Spleen (tissue), 7 donors: ENCODE results near the gene SPATA46.

Experiments used
- POLR2AphosphoS5 ChIP-seq, 3 donors: sonication (generic); formaldehyde crosslinking; IDR thresholded peaks; one replicate each; pipeline ENCODE4 v1.5.1; 2017; ENCODE audit warnings: antibody characterized with exemption in 3 of 3
- TF ChIP-seq, protein P1 (sequence below), 11 experiments: fragments of 200-600 bp in 7 of 11; fragments of 450-650 bp in 4 of 11; sonication (generic) in 4 of 11; IDR thresholded peaks in 8 of 11; conservative IDR thresholded peaks in 3 of 11; 1 replicate in 7 of 11; 2 replicates in 4 of 11; pipeline versions ENCODE4 v1.4.0 to v1.8.0; 2016 to 2021; ENCODE audit warnings: antibody characterized with exemption in 11 of 11, inconsistent platforms in 4 of 11, mild to moderate bottlenecking in 1 of 11
- donor health status: DM: no; HTN: no; CAD: no; lungs with moderate emphysema.
- donor health status: DM: no; HTN: no; CAD: no.
- donor health status: DM: no; HTN: no; CAD: no.

DNA sequence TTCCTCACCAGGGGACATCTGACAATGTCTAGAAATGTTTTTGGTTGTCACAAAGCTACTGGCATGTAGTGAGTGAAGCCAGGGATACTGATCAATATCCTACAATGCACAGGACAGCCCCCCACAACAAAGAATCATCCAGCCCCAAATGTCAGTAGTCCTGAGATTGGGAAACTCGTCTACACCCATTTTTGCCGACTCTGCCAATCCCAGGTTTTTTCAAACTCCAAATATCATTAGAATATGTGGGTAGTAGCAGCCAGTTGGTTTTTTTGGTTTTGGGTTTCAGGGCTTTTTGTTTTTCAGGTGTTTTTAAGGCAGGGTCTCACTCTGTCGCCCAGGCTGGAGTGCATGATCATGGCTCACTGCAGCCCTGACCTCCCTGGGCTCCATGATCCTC lies 5.9 kb downstream of the SPATA46 start:
- TF ChIP-seq, protein P1, sequence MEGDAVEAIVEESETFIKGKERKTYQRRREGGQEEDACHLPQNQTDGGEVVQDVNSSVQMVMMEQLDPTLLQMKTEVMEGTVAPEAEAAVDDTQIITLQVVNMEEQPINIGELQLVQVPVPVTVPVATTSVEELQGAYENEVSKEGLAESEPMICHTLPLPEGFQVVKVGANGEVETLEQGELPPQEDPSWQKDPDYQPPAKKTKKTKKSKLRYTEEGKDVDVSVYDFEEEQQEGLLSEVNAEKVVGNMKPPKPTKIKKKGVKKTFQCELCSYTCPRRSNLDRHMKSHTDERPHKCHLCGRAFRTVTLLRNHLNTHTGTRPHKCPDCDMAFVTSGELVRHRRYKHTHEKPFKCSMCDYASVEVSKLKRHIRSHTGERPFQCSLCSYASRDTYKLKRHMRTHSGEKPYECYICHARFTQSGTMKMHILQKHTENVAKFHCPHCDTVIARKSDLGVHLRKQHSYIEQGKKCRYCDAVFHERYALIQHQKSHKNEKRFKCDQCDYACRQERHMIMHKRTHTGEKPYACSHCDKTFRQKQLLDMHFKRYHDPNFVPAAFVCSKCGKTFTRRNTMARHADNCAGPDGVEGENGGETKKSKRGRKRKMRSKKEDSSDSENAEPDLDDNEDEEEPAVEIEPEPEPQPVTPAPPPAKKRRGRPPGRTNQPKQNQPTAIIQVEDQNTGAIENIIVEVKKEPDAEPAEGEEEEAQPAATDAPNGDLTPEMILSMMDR (IDR thresholded peaks at IDR 0.05 in 8 of 11, conservative IDR thresholded peaks at IDR 0.05 in 3 of 11) = no peak
- no peak for TF ChIP-seq POLR2AphosphoS5 (IDR thresholded peaks at IDR 0.05)
